PFSK-1 (cell line): ENCODE data around the gene SEMA6A.

Experiments
- POLR2AphosphoS5 ChIP-seq: IDR thresholded peaks from 2 replicates; pipeline ENCODE4 v1.6.1; 2012; ENCODE audit warnings: low read depth, mild to moderate bottlenecking, control low read depth, low read length, moderate library complexity
- TAF1 ChIP-seq: IDR thresholded peaks from 2 replicates; pipeline ENCODE4 v1.6.1; 2012; ENCODE audit warnings: low read length, control low read depth, borderline replicate concordance; ENCODE audit not compliant: insufficient read depth
- TF ChIP-seq, protein P1 (sequence below), 2 experiments: IDR thresholded peaks; 2 replicates each; pipeline versions ENCODE4 v1.6.1 to v1.8.0; 2011 to 2012; ENCODE audit warnings: low read depth in 2 of 2, low read length in 2 of 2, control low read depth in 1 of 2, inconsistent platforms in 1 of 2, mild to moderate bottlenecking in 1 of 2, moderate library complexity in 1 of 2; ENCODE audit not compliant: insufficient read depth in 1 of 2

DNA sequence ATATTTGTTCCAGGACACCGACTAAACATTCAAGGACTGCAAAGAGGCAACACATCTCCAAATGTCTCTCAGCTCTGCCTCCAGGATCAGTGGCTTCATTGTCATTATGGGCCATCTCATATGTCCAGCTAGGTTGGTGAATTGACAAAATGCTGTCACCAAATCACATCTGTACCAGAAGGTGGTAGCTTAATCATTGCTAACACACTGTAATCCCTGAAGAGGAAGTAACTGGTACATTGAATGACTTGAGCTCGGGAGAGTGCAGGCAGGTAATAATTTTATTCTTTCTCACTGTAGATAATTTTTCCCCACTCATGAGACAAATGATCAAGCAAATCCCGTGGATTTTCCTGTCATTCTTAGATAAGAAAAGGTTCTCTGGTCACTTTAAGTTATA, 169.8 kb downstream of the SEMA6A start:
- no peak for TF ChIP-seq POLR2AphosphoS5
- no peak for TF ChIP-seq TAF1
- TF ChIP-seq, protein P1, sequence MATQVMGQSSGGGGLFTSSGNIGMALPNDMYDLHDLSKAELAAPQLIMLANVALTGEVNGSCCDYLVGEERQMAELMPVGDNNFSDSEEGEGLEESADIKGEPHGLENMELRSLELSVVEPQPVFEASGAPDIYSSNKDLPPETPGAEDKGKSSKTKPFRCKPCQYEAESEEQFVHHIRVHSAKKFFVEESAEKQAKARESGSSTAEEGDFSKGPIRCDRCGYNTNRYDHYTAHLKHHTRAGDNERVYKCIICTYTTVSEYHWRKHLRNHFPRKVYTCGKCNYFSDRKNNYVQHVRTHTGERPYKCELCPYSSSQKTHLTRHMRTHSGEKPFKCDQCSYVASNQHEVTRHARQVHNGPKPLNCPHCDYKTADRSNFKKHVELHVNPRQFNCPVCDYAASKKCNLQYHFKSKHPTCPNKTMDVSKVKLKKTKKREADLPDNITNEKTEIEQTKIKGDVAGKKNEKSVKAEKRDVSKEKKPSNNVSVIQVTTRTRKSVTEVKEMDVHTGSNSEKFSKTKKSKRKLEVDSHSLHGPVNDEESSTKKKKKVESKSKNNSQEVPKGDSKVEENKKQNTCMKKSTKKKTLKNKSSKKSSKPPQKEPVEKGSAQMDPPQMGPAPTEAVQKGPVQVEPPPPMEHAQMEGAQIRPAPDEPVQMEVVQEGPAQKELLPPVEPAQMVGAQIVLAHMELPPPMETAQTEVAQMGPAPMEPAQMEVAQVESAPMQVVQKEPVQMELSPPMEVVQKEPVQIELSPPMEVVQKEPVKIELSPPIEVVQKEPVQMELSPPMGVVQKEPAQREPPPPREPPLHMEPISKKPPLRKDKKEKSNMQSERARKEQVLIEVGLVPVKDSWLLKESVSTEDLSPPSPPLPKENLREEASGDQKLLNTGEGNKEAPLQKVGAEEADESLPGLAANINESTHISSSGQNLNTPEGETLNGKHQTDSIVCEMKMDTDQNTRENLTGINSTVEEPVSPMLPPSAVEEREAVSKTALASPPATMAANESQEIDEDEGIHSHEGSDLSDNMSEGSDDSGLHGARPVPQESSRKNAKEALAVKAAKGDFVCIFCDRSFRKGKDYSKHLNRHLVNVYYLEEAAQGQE (IDR thresholded peaks at IDR 0.05; ENCODE audit: insufficient read depth in 1 of 2, low read depth in 2 of 2, low read length in 2 of 2), result no peak
